HepG2 (cell line): ENCODE results near the gene ASCL2. TPM values are rescaled to one million over a fixed set of nuclear protein-coding genes. Genes with fewer than 3 reads are reported as not detected.

Experiments used
- ATAC-seq: fragments of 200-7000 bp; cut with Tn5 transposase; 3 replicates; pipeline ENCODE4 v1.9.1; 2020; ENCODE audit warnings: mild to moderate bottlenecking, moderate library complexity
- BruUV-seq: library from RNA; stranded (reverse); fragments of 400-500 nt; replicated peaks from 2 replicates; lab custom pipeline; 2021; lab: Mats Ljungman, UMichigan
- CTCF ChIA-PET: fragments of 300-600 bp; formaldehyde crosslinking; extraction: SDS; loops from one replicate; lab custom pipeline; 2021; ENCODE audit warnings: low total read pairs, inconsistent platforms, low intra/inter-chr PET ratio; lab: Yijun Ruan, JAX
- POLR2A ChIA-PET: fragments of 350-600 bp; sonication (Branson Sonifier 250); formaldehyde crosslinking; loops from one replicate; lab custom pipeline; 2020; ENCODE audit warnings: antibody characterized with exemption, inconsistent platforms; lab: Yijun Ruan, JAX
- DNase-seq: peaks from one replicate; pipeline ENCODE4 v3.0.0-alpha.2; 2015; ENCODE audit warnings: low spot score
- FAIRE-seq: peaks from 3 replicates; lab custom pipeline; 2011; peaks lifted over from hg19 to GRCh38; lab: Jason Lieb, UNC
- H2AFZ ChIP-seq: one replicate; pipeline ENCODE4 v1.6.1; 2011; ENCODE audit warnings: low read length, inconsistent platforms
- H3K27ac ChIP-seq: fragments of 300-600 bp; 3 replicates; pipeline ENCODE4 v1.8.0; 2011; ENCODE audit warnings: mixed run types, mild to moderate bottlenecking, mixed read lengths, low read length, inconsistent platforms; ENCODE audit not compliant: insufficient read depth; ENCODE audit errors: extremely low read length
- H3K27me3 ChIP-seq, 2 experiments: fragments of 200-600 bp in 1 of 2; 2 replicates in 1 of 2; 3 replicates in 1 of 2; pipeline versions ENCODE4 v1.6.0 to v1.8.0; 2011; ENCODE audit warnings: low read length in 2 of 2, mild to moderate bottlenecking in 2 of 2, moderate library complexity in 2 of 2, inconsistent platforms in 1 of 2; ENCODE audit not compliant: insufficient read depth in 2 of 2, control insufficient read depth in 1 of 2
- H3K36me3 ChIP-seq, 2 experiments: fragments of 200-600 bp in 1 of 2; replicated peaks in 1 of 2; 2 replicates in 1 of 2; 3 replicates in 1 of 2; pipeline versions ENCODE4 v1.5.1 to v1.8.0; 2011; ENCODE audit warnings: low read length in 2 of 2, inconsistent platforms in 1 of 2; ENCODE audit not compliant: insufficient read depth in 2 of 2, control insufficient read depth in 1 of 2
- H3K4me1 ChIP-seq: 2 replicates; pipeline ENCODE4 v1.5.1; 2012; ENCODE audit warnings: low read length, inconsistent platforms; ENCODE audit not compliant: insufficient read depth
- H3K4me2 ChIP-seq: 2 replicates; pipeline ENCODE4 v1.6.0; 2011; ENCODE audit warnings: low read depth, low read length, inconsistent platforms
- H3K4me3 ChIP-seq, 3 experiments: fragments of 200-600 bp in 1 of 3; sonication (generic), shearing (Covaris generic) in 1 of 3; replicated peaks in 1 of 3; 2 replicates each; pipeline ENCODE4 v1.5.1; 2011 to 2016; ENCODE audit warnings: low read length in 3 of 3, inconsistent platforms in 2 of 3, low read depth in 2 of 3, mild to moderate bottlenecking in 2 of 3, control low read depth in 1 of 3, mixed read lengths in 1 of 3; ENCODE audit not compliant: insufficient read depth in 1 of 3
- H3K79me2 ChIP-seq: one replicate; pipeline ENCODE4 v1.6.1; 2011; ENCODE audit warnings: low read length, inconsistent platforms; ENCODE audit not compliant: insufficient read depth
- H3K9ac ChIP-seq: 2 replicates; pipeline ENCODE4 v1.6.0; 2011; ENCODE audit warnings: mild to moderate bottlenecking, low read depth, low read length, inconsistent platforms; ENCODE audit not compliant: insufficient read depth
- H3K9me3 ChIP-seq: 2 replicates; pipeline ENCODE4 v1.5.1; 2012; ENCODE audit warnings: mild to moderate bottlenecking, low read length
- H4K20me1 ChIP-seq: 2 replicates; pipeline ENCODE4 v1.6.0; 2011; ENCODE audit warnings: inconsistent platforms, mild to moderate bottlenecking, low read length, moderate library complexity; ENCODE audit not compliant: insufficient read depth
- E2F2 ChIP-seq: sonication (generic); formaldehyde crosslinking; IDR thresholded peaks from 2 replicates; pipeline ENCODE4 v1.4.0; 2020; ENCODE audit warnings: missing genetic modification reagents, borderline replicate concordance
- FUBP1 ChIP-seq: sonication (generic); formaldehyde crosslinking; IDR thresholded peaks from 2 replicates; pipeline ENCODE4 v1.5.1; 2020; ENCODE audit warnings: missing genetic modification reagents, mild to moderate bottlenecking, borderline replicate concordance
- HINFP ChIP-seq: sonication (generic); formaldehyde crosslinking; IDR thresholded peaks from 2 replicates; pipeline ENCODE4 v1.4.0; 2020; ENCODE audit warnings: low read depth, mild to moderate bottlenecking, missing genetic modification reagents
- HMGXB4 ChIP-seq, 2 experiments: sonication (generic) in 1 of 2; formaldehyde crosslinking in 1 of 2; IDR thresholded peaks; 2 replicates each; pipeline versions ENCODE4 v1.4.0 to v1.6.1; 2018 to 2020; ENCODE audit warnings: missing genetic modification reagents in 2 of 2, borderline replicate concordance in 1 of 2, low read depth in 1 of 2, mild to moderate bottlenecking in 1 of 2, missing biosample characterization in 1 of 2
- HNRNPH1 ChIP-seq: fragments of 200-400 bp; formaldehyde crosslinking; optimal IDR thresholded peaks from 2 replicates; pipeline ENCODE3; 2017; ENCODE audit warnings: mild to moderate bottlenecking, low read depth, low read length
- KLF16 ChIP-seq, 2 experiments: sonication (generic) in 1 of 2; formaldehyde crosslinking in 1 of 2; IDR thresholded peaks; 2 replicates each; pipeline versions ENCODE4 v1.6.1 to v1.8.0; 2016 to 2023; ENCODE audit warnings: missing genetic modification reagents in 2 of 2, missing compliant biosample characterization in 1 of 2
- MTA3 ChIP-seq: sonication (generic); formaldehyde crosslinking; IDR thresholded peaks from 2 replicates; pipeline ENCODE4 v1.4.0; 2020; ENCODE audit warnings: missing genetic modification reagents
- RFXANK ChIP-seq: IDR thresholded peaks from 2 replicates; pipeline ENCODE4 v1.6.1; 2016
- RNF219 ChIP-seq: sonication (generic); formaldehyde crosslinking; IDR thresholded peaks from 2 replicates; pipeline ENCODE4 v1.5.0; 2020; ENCODE audit warnings: mild to moderate bottlenecking, missing genetic modification reagents
- SAP130 ChIP-seq: IDR thresholded peaks from 2 replicates; pipeline ENCODE4 v1.6.1; 2016; ENCODE audit warnings: low read depth
- ZNF138 ChIP-seq: sonication (generic); formaldehyde crosslinking; IDR thresholded peaks from 2 replicates; pipeline ENCODE4 v1.5.0; 2020; ENCODE audit warnings: mild to moderate bottlenecking, low read depth, missing genetic modification reagents
- ZNF264 ChIP-seq: sonication (generic); formaldehyde crosslinking; IDR thresholded peaks from 2 replicates; pipeline ENCODE4 v1.4.0; 2020; ENCODE audit warnings: missing genetic modification reagents
- ZSCAN31 ChIP-seq: sonication (generic); formaldehyde crosslinking; IDR thresholded peaks from 2 replicates; pipeline ENCODE4 v1.5.0; 2020; ENCODE audit warnings: low read depth, mild to moderate bottlenecking, missing genetic modification reagents
- WGBS: methylation state at CpG from one replicate; pipeline ENCODE4 v1.1.6; 2017; ENCODE audit warnings: low lambda C conversion rate; 5-methylcytosine and 5-hydroxymethylcytosine counted together
- in situ Hi-C: cut with HindIII; loops from 2 replicates; pipeline ENCODE4 v1.10.0; 2017; ENCODE audit warnings: low pct_unique_long_range_greater_than_20kb; ENCODE audit not compliant: extremely low pct_ligation_motif_present
- intact Hi-C: fragments of 100-400 bp; cut with micrococcal nuclease; formaldehyde crosslinking; loops from one replicate; pipeline ENCODE4 v1.10.0; 2022; ENCODE audit not compliant: unreplicated experiment
- polyA plus RNA-seq, 8 experiments: library from polyadenylated mRNA; depleted of rRNA in 3 of 8; stranded (reverse) in 7 of 8; unstranded in 1 of 8; fragments of >200 nt; fragmentation: Illumina TruSeq in 4 of 8; extraction: Trizol in 4 of 8; gene quantifications; 2 replicates each; pipeline versions ENCODE4 v1.2.1 to v1.2.3, GENCODE V29; 2011 to 2016; ENCODE audit warnings: low read depth in 4 of 8, missing spikeins in 1 of 8, mixed read lengths in 1 of 8; ENCODE audit not compliant: insufficient read depth in 1 of 8
- total RNA-seq, 5 experiments: library from RNA; depleted of rRNA; stranded (reverse); fragments of >200 nt; fragmentation: Illumina TruSeq; extraction: Trizol; gene quantifications; 2 replicates each; pipeline ENCODE4 v1.2.3, GENCODE V29; 2016; ENCODE audit warnings: low read depth in 1 of 5

ASCL2 gene
- total and polyA plus RNA-seq, 2 of the 13 experiments (the other 11 are each of a cell fraction or from before 2014, with no cell fraction given) = 0.07 TPM; not detected in 1

- FAIRE-seq (no peak), ATAC-seq (no peak), DNase-seq (no peak)
- Histone ChIP-seq H3K4me1 (no peaks in the 10 kb centered on the region), H3K9ac (no peak overlapping the region), H2AFZ (no peak overlapping the region), H3K27me3 (peaks cover 2 to 37% of the 10 kb centered on the region in 2 experiments; a peak in 4 of 5 replicates), H3K79me2 (no peaks in the 10 kb centered on the region), H3K4me3 (no peak overlapping the region), H3K36me3 (no peaks in the 10 kb centered on the region), H3K4me2 (no peak overlapping the region), H3K27ac (no peak overlapping the region), H3K9me3 (no peaks in the 10 kb centered on the region), H4K20me1 (no peaks in the 10 kb centered on the region)
- 2% methylated on average over 2 of the region's 2 CpGs for WGBS
- intact Hi-C loops = no loop called here
- ChIA-PET POLR2A (no interaction called here), CTCF (no interaction called here)
- in situ Hi-C loops = no loop called here
- no TSS peak for BruUV-seq
- TF ChIP-seq ZSCAN31 (CRISPR knock-in tag) (no peak), KLF16 (CRISPR knock-in tag; IDR thresholded peaks at IDR 0.05) (no peak), HINFP (CRISPR knock-in tag) (no peak), HNRNPH1 (no peak), ZNF264 (no peak), MTA3 (CRISPR knock-in tag) (no peak), E2F2 (CRISPR knock-in tag) (no peak), ZNF138 (CRISPR knock-in tag) (no peak), FUBP1 (no peak), SAP130 (CRISPR knock-in tag) (no peak), RFXANK (CRISPR knock-in tag) (no peak), RNF219 (CRISPR knock-in tag) (no peak), HMGXB4 (CRISPR knock-in tag; IDR thresholded peaks at IDR 0.05; ENCODE audit: borderline replicate concordance in 1 of 2, low read depth in 1 of 2) (no peak)
These were observed 9.8 kb upstream of the ASCL2 start for GRCh38 chr11:2280208-2280607.
